ENCODE measurements around the gene COL26A1.

Gene COL26A1

GRCh38 chr7:101565601-101566209 is 203.0 kb downstream of the COL26A1 start:
- DNase-seq (ENCODE audit: low read depth in 2 of 2): no peak

DNA sequence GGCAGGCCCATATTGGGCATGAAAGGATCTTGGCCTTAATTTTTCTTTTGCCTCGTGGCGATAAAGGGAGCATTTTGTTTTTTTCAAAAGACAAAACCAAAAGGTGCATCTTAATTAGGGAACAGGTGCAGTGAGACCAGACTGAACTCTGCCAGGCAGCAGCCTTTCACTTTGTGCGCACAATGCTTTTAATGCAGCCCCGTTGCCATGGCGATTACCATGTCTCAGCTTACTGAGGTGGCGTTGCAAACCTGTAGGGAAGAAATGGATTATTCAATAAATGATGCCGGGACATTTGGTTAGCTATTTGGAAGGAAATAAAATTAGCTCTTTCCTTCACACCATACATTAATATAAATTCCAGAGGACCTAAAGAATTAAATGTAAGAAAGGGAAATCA is 204.6 kb downstream of the COL26A1 start:
- no peak for DNase-seq (ENCODE audit: low read depth in 2 of 2)

DNA sequence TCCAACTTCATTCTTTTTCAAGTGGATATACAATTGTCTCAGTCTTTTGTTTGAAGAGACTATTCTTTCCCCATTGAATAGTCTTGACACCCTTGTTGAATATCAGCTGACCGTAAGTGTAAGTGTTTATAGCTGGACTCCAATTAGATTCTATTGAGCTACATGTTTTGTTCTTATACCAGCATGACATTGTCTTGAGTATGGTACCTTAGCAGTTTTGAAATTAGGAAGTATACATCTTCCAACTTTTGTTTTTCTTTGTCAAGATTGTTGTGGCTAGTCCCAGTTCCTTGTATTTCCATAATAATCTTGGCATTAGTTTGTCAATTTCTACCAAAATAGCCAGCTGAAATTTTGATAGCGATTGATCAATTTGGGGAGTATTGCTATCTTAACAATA is 209.5 kb downstream of the COL26A1 start:
- no peak for DNase-seq (ENCODE audit: low read depth in 2 of 2)

DNA sequence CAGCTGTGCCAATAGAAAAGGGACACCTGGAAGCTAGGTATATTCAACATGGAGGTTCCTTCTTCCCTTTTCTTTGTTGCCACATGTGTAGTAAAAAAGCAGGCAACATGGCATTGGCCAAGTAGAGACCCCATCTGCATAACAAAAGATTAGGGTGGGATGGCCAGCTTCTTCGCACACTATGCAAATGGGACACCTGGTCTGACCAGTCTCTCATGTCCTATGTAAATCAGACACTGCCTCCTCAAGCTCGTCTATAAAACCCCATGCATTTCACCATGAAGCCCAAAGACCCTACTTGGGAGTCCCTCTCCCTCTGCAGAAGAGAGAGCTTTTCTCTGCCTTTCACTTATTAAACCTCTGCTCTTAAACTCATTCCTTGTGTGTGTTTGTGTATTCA is 212.5 kb downstream of the COL26A1 start:
- DNase-seq (ENCODE audit: low read depth in 2 of 2): no peak

DNA sequence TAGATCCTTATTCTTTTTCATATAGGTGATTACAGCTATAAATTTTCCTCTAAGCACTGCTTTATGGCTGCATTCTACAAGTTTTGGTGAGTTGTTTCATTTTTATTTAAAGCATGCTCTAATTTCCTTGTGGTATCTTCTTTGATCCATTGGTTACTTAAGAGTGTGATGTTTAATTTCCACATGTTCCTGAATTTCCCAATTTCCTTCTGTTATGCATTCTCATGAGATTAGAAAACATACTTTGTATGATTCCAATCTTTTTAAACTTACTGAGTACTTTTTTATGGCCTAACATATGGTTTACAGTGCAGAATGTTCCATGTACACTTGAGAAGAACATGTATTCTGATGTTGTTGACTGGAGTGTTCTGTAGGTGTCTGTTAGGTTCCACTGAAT is 213.0 kb downstream of the COL26A1 start:
- no peak for DNase-seq (ENCODE audit: low read depth in 2 of 2)

- no peak for DNase-seq (ENCODE audit: low read depth in 2 of 2)
Measured at GRCh38 chr7:101576998-101577397, 214.3 kb downstream of the COL26A1 start.

DNA sequence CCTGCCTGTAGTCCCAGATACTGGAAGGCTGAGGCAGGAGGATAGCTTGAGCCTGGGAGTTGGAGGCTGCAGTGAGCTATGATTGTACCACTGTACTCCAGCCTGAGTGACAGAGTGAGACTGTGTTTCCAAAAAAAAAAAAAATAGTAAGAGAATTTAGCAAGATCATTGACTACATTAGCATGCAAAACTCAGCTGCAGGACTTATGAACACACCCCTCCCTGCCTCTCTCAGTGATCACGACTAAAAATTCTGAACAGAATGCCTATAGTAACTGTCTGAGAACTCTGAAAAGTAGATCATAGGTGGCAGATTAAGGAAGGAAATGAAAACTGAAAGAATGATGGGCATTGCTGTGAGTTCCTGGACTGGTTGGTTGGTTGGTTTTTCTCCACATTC is 215.9 kb downstream of the COL26A1 start:
- DNase-seq (ENCODE audit: low read depth in 2 of 2): no peak

DNA sequence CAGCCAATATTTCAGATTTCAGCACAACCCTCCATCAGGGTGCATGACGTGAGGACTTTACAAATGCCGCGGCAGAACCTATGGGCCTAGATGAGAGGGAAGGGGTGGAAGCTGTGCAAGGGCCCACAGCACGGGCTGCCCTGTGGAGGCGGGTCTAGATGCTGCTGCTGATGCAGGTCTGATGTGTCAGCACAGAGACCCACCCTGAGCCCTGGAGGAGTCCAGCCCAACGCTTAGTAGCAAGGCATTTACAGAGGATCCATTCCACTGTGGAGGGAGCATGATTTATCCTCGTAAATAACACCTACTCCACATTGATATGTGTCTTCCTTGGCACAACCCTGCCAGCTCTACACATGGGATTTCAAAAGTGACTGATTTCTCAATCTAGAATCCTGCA is 217.9 kb downstream of the COL26A1 start:
- no peak for DNase-seq (ENCODE audit: low read depth in 2 of 2)

DNA sequence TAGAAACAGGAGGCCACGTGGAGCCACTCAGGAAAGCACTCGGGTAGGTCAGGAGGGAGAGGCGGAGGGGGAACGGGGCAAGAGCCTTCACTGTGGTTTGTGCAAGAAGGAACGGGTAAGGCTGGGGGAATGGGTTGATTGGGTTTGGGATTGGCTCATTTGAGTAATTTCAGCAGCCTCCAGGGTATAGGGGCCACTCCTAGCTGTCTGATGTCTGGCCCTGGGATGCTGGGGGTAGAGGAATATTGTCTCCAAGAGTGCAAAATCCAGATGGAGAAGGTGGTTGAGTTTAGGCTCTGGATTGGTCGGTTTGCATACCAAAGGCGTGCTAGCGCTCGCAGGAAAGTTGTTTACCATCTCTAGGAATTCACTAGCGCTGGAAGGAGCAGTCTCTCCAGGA is 219.2 kb downstream of the COL26A1 start:
- no peak for DNase-seq (ENCODE audit: low read depth in 2 of 2)

DNA sequence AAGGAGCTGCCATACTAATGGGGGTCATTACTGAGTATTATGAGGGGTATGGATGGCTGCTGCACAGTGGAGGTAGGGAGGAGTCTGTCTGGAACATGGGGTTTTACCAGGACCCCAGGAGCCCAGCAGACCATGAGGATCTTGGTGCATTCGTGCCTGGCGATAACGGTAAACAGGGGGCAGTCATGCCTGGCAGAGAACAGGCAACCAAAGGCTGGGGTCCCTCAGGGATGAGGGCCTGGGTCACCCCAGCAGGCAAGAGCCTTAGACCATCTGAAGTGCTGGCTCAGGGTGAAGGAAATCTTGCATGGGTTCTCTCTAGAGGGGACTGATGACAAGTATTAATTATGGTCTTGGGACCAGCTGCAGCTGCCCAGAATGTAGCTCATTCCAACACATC is 220.3 kb downstream of the COL26A1 start:
- DNase-seq (ENCODE audit: low read depth in 2 of 2): no peak

- no peak for DNase-seq (ENCODE audit: low read depth in 2 of 2)
Measured at GRCh38 chr7:101586078-101586905, 223.6 kb downstream of the COL26A1 start.

GRCh38 chr7:101586906-101587677 is 224.4 kb downstream of the COL26A1 start:
- no peak for DNase-seq (ENCODE audit: low read depth in 2 of 2)

GRCh38 chr7:101588131-101588935 is 225.7 kb downstream of the COL26A1 start:
- no peak for DNase-seq (ENCODE audit: low read depth in 2 of 2)

- DNase-seq (ENCODE audit: low read depth in 2 of 2): no peak
Measured at GRCh38 chr7:101589052-101589451, 226.4 kb downstream of the COL26A1 start.

DNA sequence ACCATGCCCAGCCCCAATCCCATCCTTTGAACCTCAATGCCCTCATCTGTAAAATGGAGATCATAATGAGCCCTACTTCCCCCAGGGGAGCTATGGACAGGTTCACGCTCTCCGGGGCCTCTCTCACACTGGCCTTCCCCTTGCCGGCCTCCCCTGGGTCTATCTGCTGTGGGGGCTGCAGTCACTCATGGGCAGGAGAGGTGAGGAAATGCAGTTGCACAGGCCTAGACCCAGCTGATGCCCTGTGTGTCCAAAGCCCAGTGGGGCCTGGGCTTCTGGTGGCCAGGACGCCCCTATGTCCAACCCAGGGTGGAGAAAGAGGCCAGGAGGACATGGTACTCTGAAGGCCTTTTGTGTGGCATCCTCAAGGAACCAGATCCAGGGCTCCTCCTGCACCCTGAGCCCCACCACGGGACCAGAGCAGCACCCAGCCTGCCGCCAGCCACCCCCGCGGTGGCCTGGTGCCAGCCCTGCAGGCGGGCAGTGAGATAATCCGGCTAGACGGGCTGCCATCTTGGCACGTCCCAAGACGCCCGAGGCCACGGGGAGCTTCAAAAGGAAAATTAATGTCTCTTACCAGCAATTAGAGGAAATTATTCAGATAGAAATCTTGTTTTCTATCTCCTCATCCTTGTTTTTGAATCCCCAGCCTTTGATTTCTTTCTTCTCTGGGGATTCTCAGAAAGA is 227.4 kb downstream of the COL26A1 start:
- no peak for DNase-seq (ENCODE audit: low read depth in 2 of 2)

DNA sequence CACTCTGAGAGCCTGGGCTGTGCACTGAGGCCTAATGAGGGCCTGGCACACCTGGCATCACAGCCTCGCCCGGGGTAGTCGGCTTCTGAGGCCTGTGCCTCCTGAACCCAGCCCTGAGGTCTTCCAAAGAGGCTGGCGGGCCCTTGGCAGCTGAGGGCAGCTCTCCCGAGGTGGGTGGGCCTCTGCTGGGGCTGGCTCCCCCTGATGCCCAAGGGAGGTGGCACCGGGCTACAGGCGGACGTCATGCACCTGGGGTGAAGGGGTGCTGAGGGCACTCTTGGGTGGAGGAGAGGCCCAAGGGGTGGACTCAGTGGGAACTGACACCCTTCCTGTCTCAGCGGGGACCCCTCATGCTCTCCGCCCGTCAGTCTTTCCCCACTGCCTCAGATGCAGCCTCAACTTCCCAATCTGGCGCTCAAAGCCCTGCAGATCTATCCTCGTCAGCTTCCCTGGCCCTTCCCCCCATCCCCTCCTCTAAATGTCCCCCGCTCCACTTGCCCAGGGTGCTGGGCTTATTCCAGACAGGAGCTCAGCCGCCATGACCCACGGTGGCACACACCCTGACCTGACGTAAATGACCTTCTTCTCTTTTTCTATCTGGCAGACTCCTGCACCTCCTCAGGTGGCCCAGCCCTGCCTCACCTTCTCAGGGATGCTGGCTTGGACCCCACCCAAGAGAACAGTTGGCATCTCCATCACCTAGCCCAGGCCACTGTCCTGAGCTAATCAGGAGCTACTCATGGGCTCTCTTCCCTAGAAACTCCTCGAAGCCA is 228.2 kb downstream of the COL26A1 start:
- DNase-seq (ENCODE audit: low read depth in 2 of 2): no peak

GRCh38 chr7:101591504-101591903 is 228.8 kb downstream of the COL26A1 start:
- no peak for DNase-seq (ENCODE audit: low read depth in 2 of 2)

DNA sequence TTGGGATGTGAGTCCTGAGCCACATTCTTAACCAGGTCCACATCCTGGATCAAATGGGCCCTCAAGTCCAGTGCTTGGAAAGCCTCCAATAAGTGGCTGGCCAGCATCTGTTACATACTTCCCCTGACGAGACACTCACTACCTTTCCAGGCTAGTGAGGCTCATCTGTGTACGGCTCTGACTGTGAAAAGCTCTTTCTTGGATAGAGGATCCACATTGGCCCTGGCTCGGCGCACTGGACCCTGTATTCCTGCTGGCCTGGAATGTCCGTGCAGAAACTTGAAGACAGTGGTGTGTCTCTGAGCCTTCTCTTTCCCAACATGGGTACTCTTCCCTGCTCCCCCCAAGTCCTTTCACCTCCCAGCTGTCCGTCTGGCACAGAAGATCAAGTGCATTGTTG is 230.9 kb downstream of the COL26A1 start:
- DNase-seq (ENCODE audit: low read depth in 2 of 2): no peak

- no peak for DNase-seq (ENCODE audit: low read depth in 2 of 2)
Measured at GRCh38 chr7:101594790-101595189, 232.1 kb downstream of the COL26A1 start.

GRCh38 chr7:101595246-101595645 is 232.6 kb downstream of the COL26A1 start:
- no peak for DNase-seq (ENCODE audit: low read depth in 2 of 2)

Measured in stimulated activated CD8-positive, alpha-beta memory T cell treated with anti-CD3 and anti-CD28 coated beads, Interleukin-7, amount 100 ng/mL, for 1 hour (primary cell).